IPS DF 6.9 (cell line): ENCODE data around the gene MC4R.

Source experiments
- DNase-seq: peaks from one replicate; pipeline ENCODE4 v3.0.0-alpha.2; 2013; ENCODE audit warnings: low read depth, low spot score
- H3K27ac ChIP-seq: one replicate; pipeline ENCODE4 v1.5.1; 2013; ENCODE audit warnings: low read length, control low read depth
- H3K27me3 ChIP-seq: 2 replicates; pipeline ENCODE4 v1.6.1; 2013; ENCODE audit warnings: mild to moderate bottlenecking, low read length; ENCODE audit not compliant: control insufficient read depth, insufficient read depth
- H3K36me3 ChIP-seq: 2 replicates; pipeline ENCODE4 v1.6.1; 2013; ENCODE audit warnings: low read length; ENCODE audit not compliant: control insufficient read depth, insufficient read depth
- H3K4me1 ChIP-seq: 2 replicates; pipeline ENCODE4 v1.6.1; 2013; ENCODE audit warnings: low read length; ENCODE audit not compliant: control insufficient read depth, insufficient read depth
- H3K4me3 ChIP-seq: 2 replicates; pipeline ENCODE4 v1.5.1; 2013; ENCODE audit warnings: mild to moderate bottlenecking, low read length
- H3K9me3 ChIP-seq: 2 replicates; pipeline ENCODE4 v1.6.1; 2013; ENCODE audit warnings: low read length, inconsistent platforms; ENCODE audit not compliant: control insufficient read depth, insufficient read depth
- WGBS: extraction: QIAGEN DNeasy Blood & Tissue Kit; methylation state at CpG from one replicate; pipeline ENCODE4 v1.1.7; 2013; ENCODE audit warnings: mixed read lengths, missing lambda C conversion rate; ENCODE audit not compliant: insufficient read length, insufficient coverage; 5-methylcytosine and 5-hydroxymethylcytosine counted together

Gene MC4R

GRCh38 chr18:60389314-60389713 is 16.7 kb upstream of the MC4R start:
- Histone ChIP-seq H3K36me3 (no peaks in the 10 kb centered on the region), H3K27ac (no peak overlapping the region), H3K27me3 (no peaks in the 10 kb centered on the region), H3K4me1 (no peaks in the 10 kb centered on the region), H3K4me3 (no peak overlapping the region), H3K9me3 (no peaks in the 10 kb centered on the region)
- no CpG with 5 or more reads among the region's 1 CpG for WGBS
- DNase-seq = no peak

GRCh38 chr18:60385693-60386092 is 13.1 kb upstream of the MC4R start:
- DNase-seq = no peak
- H3K4me3 ChIP-seq = no peak overlapping the region
- no CpG with 5 or more reads among the region's 5 CpGs for WGBS
- H3K27me3 ChIP-seq = no peaks in the 10 kb centered on the region
- H3K36me3 ChIP-seq = no peaks in the 10 kb centered on the region
- no peaks in the 10 kb centered on the region for H3K4me1 ChIP-seq
- no peaks in the 10 kb centered on the region for H3K9me3 ChIP-seq
- no peak overlapping the region for H3K27ac ChIP-seq

- no peaks in the 10 kb centered on the region for H3K36me3 ChIP-seq
- no peak overlapping the region for H3K4me3 ChIP-seq
- no peaks in the 10 kb centered on the region for H3K9me3 ChIP-seq
- no peaks in the 10 kb centered on the region for H3K4me1 ChIP-seq
- H3K27me3 ChIP-seq = no peaks in the 10 kb centered on the region
- no peak overlapping the region for H3K27ac ChIP-seq
- no peak for DNase-seq
- WGBS = no CpG with 5 or more reads among the region's 2 CpGs
Measured at GRCh38 chr18:60383893-60384292, 11.3 kb upstream of the MC4R start.

- H3K4me3 ChIP-seq = no peak overlapping the region
- no peak overlapping the region for H3K27ac ChIP-seq
- DNase-seq = no peak
- H3K4me1 ChIP-seq = no peaks in the 10 kb centered on the region
- no CpG with 5 or more reads among the region's 2 CpGs for WGBS
- no peaks in the 10 kb centered on the region for H3K36me3 ChIP-seq
- no peaks in the 10 kb centered on the region for H3K9me3 ChIP-seq
- no peaks in the 10 kb centered on the region for H3K27me3 ChIP-seq
Measured at GRCh38 chr18:60377778-60378469, 5.3 kb upstream of the MC4R start.

GRCh38 chr18:60372132-60372531 is 443 bp downstream of the MC4R start:
- H3K9me3 ChIP-seq = no peaks in the 10 kb centered on the region
- no peaks in the 10 kb centered on the region for H3K27me3 ChIP-seq
- H3K27ac ChIP-seq = no peak overlapping the region
- no peak overlapping the region for H3K4me3 ChIP-seq
- 0 out of 2 replicates have a peak, but pooled peaks cover 1% of the 10 kb centered on the region for H3K4me1 ChIP-seq
- WGBS = no CpG with 5 or more reads among the region's 4 CpGs
- DNase-seq = no peak
- no peaks in the 10 kb centered on the region for H3K36me3 ChIP-seq

GRCh38 chr18:60358516-60358915 is 14.1 kb downstream of the MC4R start:
- Histone ChIP-seq H3K4me1 (no peaks in the 10 kb centered on the region), H3K36me3 (no peaks in the 10 kb centered on the region), H3K27me3 (no peaks in the 10 kb centered on the region), H3K27ac (no peak overlapping the region), H3K4me3 (no peak overlapping the region), H3K9me3 (no peaks in the 10 kb centered on the region)
- no CpG with 5 or more reads among the region's 1 CpG for WGBS
- no peak for DNase-seq

GRCh38 chr18:60350941-60351340 is 21.6 kb downstream of the MC4R start:
- Histone ChIP-seq H3K27me3 (no peaks in the 10 kb centered on the region), H3K4me1 (no peaks in the 10 kb centered on the region), H3K27ac (no peak overlapping the region), H3K36me3 (no peaks in the 10 kb centered on the region), H3K9me3 (no peaks in the 10 kb centered on the region), H3K4me3 (no peak overlapping the region)
- DNase-seq = no peak
- no CpG with 5 or more reads among the region's 3 CpGs for WGBS

- H3K36me3 ChIP-seq = no peaks in the 10 kb centered on the region
- H3K4me1 ChIP-seq = no peaks in the 10 kb centered on the region
- H3K27ac ChIP-seq = no peak overlapping the region
- no peak for DNase-seq
- no peaks in the 10 kb centered on the region for H3K27me3 ChIP-seq
- H3K9me3 ChIP-seq = no peaks in the 10 kb centered on the region
- H3K4me3 ChIP-seq = no peak overlapping the region
- no CpG with 5 or more reads among the region's 1 CpG for WGBS
Measured at GRCh38 chr18:60350150-60350549, 22.4 kb downstream of the MC4R start.

GRCh38 chr18:60347526-60348045 is 25.0 kb downstream of the MC4R start:
- H3K4me3 ChIP-seq = no peak overlapping the region

GRCh38 chr18:60339018-60339417 is 33.6 kb downstream of the MC4R start:
- Histone ChIP-seq H3K9me3 (no peaks in the 10 kb centered on the region), H3K4me1 (no peaks in the 10 kb centered on the region), H3K36me3 (no peaks in the 10 kb centered on the region), H3K27me3 (no peaks in the 10 kb centered on the region), H3K27ac (no peak overlapping the region), H3K4me3 (no peak overlapping the region)
- DNase-seq = no peak
- no CpG with 5 or more reads among the region's 1 CpG for WGBS

More at GRCh38 chr18:60347526-60348045, 25.0 kb downstream of the MC4R start:
- H3K27ac ChIP-seq = no peak overlapping the region
- no peaks in the 10 kb centered on the region for H3K27me3 ChIP-seq
- no peak for DNase-seq
- WGBS = no CpG with 5 or more reads among the region's 4 CpGs
- H3K9me3 ChIP-seq = no peaks in the 10 kb centered on the region
- H3K4me1 ChIP-seq = no peaks in the 10 kb centered on the region
- H3K36me3 ChIP-seq = no peaks in the 10 kb centered on the region

GRCh38 chr18:60331890-60332289 is 40.7 kb downstream of the MC4R start:
- H3K27ac ChIP-seq = no peak overlapping the region
- no peaks in the 10 kb centered on the region for H3K36me3 ChIP-seq
- H3K9me3 ChIP-seq = peaks cover 2% of the 10 kb centered on the region; the same call in 1 of the 2 replicates
- DNase-seq = no peak
- H3K4me3 ChIP-seq = no peak overlapping the region
- no peaks in the 10 kb centered on the region for H3K4me1 ChIP-seq
- H3K27me3 ChIP-seq = no peaks in the 10 kb centered on the region
- WGBS = no CpG with 5 or more reads among the region's 6 CpGs
